ENCODE data around the gene LARGE1. TPM values are rescaled to one million over a fixed set of nuclear protein-coding genes. Genes with fewer than 3 reads are reported as not detected.

The LARGE1 gene
- total and polyA plus RNA-seq, 2 of the 8 experiments (the other 6 are each of a cell fraction or from before 2014, with no cell fraction given): 43.7 to 83.0 TPM

DNA sequence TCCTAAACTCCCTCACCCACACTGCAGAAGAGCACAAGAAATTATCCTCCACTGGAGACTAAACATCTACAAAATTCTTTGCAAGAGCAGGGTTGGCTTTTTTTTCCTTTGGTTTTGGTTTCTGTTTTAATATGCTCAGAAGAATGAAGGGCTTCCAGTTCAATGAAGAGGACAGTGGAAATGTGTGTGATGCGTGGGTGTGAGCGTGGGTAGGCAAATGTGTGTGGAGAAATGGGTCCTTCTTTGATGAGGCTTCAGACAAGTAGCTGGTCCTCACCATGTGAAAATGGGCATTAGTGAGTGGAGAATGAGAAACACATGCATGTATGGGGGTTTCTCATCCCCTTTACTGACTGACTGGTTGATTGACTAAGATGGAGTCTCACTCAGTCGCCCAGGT is 598.8 kb downstream of the LARGE1 start:
- H3K4me2 ChIP-seq (ENCODE audit: insufficient read depth in 1 of 2, low read depth in 2 of 2, low read length in 2 of 2): no peak overlapping the region
- no peak overlapping the region for H3K18ac ChIP-seq (ENCODE audit: extremely low read depth, low read length)
- DNase-seq (ENCODE audit: low read depth in 1 of 2, low spot score in 2 of 2): no peak
- no peak overlapping the region for H2BK120ac ChIP-seq (replicated peaks; ENCODE audit: low read depth, low read length)
- H2BK15ac ChIP-seq (ENCODE audit: low read length): no peak overlapping the region
- H3K9me3 ChIP-seq (ENCODE audit: insufficient read depth in 2 of 2, low read depth in 1 of 2, low read length in 1 of 2): no peaks in the 10 kb centered on the region
- H3K79me2 ChIP-seq (ENCODE audit: control insufficient read depth in 1 of 2, insufficient read depth in 2 of 2, low read length in 2 of 2): no peaks in the 10 kb centered on the region
- H4K20me1 ChIP-seq (replicated peaks in 1 of 2; ENCODE audit: control insufficient read depth in 1 of 2, insufficient read depth in 2 of 2, low read length in 2 of 2): peaks cover 2 to 3% of the 10 kb centered on the region in 2 experiments
- no peak for FAIRE-seq
- no peak overlapping the region for H3K14ac ChIP-seq (ENCODE audit: insufficient read length)
- H3K4me3 ChIP-seq (ENCODE audit: extremely low read depth in 1 of 4, insufficient read depth in 2 of 4, low read depth in 3 of 4, low read length in 4 of 4): no peak overlapping the region
- ChIA-PET POLR2A (ENCODE audit: partially characterized antibody) (no interaction called here), CTCF (ENCODE audit: partially characterized antibody) (interaction anchor here (0.7 to 1.0 kb wide), 2 partner anchors 19 to 98 kb away, joined by 3 read pairs; no protein-coding TSS in a partner anchor)
- H3K9ac ChIP-seq (replicated peaks in 1 of 4; ENCODE audit: extremely low read depth in 1 of 4, low read depth in 3 of 4, low read length in 3 of 4): no peak overlapping the region
- H3K36me3 ChIP-seq (ENCODE audit: control insufficient read depth in 2 of 4, insufficient read depth in 4 of 4, low read length in 3 of 4): no peaks in the 10 kb centered on the region; a peak in 1 of 8 replicates
- no peak overlapping the region for H2BK5ac ChIP-seq (ENCODE audit: low read depth, low read length)
- H4K8ac ChIP-seq (ENCODE audit: extremely low read depth, insufficient read depth, low read length): no peak overlapping the region
- no peak overlapping the region for H4K91ac ChIP-seq (replicated peaks; ENCODE audit: insufficient read length, low read length)
- no peaks in the 10 kb centered on the region for H3K4me1 ChIP-seq (replicated peaks in 1 of 4; ENCODE audit: control insufficient read depth in 3 of 4, insufficient read depth in 4 of 4, low read length in 3 of 4)
- H2AK5ac ChIP-seq (ENCODE audit: low read depth, low read length): no peak overlapping the region
- no peak overlapping the region for H2BK12ac ChIP-seq (ENCODE audit: low read depth, low read length)
- H2BK20ac ChIP-seq (ENCODE audit: low read length): no peak overlapping the region
- no peaks in the 10 kb centered on the region for H3K27me3 ChIP-seq (replicated peaks in 1 of 4; ENCODE audit: control insufficient read depth in 3 of 4, extremely low read depth in 1 of 4, insufficient read depth in 3 of 4, low read length in 3 of 4)
- no peak overlapping the region for H3K56ac ChIP-seq (replicated peaks; ENCODE audit: insufficient read length, low read depth, low read length)
- no peak overlapping the region for H3K4ac ChIP-seq (replicated peaks; ENCODE audit: insufficient read length, low read depth, low read length)
- no peaks in the 10 kb centered on the region for H3K79me1 ChIP-seq (ENCODE audit: low read depth, low read length)
- 84% methylated on average over 3 of the region's 3 CpGs; no CpG with 5 or more reads in 1 of the 2 experiments for whole genome bisulfite sequencing, 2 experiments (ENCODE audit: extremely low coverage in 1 of 2, insufficient coverage in 1 of 2, insufficient read length in 1 of 2, insufficient replicate concordance in 2 of 2, low coverage in 1 of 2, low lambda C conversion rate in 2 of 2, missing lambda C conversion rate in 1 of 2)
- H3K27ac ChIP-seq (ENCODE audit: low read depth, low read length): no peak overlapping the region
- H3K23me2 ChIP-seq (ENCODE audit: low read depth, low read length): no peaks in the 10 kb centered on the region
- no peak overlapping the region for H2AFZ ChIP-seq (ENCODE audit: low read length)
- no peak overlapping the region for H4K5ac ChIP-seq (ENCODE audit: insufficient read length, low read depth, low read length)
- no peak overlapping the region for H3K23ac ChIP-seq (ENCODE audit: insufficient read length)
- no peak for TF ChIP-seq EGR1 (IDR thresholded peaks at IDR 0.05; ENCODE audit: borderline replicate concordance, low read depth, low read length)
- TF ChIP-seq SUZ12 (IDR thresholded peaks at IDR 0.05; ENCODE audit: low read length): no peak
- TF ChIP-seq, protein P1, sequence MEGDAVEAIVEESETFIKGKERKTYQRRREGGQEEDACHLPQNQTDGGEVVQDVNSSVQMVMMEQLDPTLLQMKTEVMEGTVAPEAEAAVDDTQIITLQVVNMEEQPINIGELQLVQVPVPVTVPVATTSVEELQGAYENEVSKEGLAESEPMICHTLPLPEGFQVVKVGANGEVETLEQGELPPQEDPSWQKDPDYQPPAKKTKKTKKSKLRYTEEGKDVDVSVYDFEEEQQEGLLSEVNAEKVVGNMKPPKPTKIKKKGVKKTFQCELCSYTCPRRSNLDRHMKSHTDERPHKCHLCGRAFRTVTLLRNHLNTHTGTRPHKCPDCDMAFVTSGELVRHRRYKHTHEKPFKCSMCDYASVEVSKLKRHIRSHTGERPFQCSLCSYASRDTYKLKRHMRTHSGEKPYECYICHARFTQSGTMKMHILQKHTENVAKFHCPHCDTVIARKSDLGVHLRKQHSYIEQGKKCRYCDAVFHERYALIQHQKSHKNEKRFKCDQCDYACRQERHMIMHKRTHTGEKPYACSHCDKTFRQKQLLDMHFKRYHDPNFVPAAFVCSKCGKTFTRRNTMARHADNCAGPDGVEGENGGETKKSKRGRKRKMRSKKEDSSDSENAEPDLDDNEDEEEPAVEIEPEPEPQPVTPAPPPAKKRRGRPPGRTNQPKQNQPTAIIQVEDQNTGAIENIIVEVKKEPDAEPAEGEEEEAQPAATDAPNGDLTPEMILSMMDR (IDR thresholded peaks at IDR 0.05; ENCODE audit: control extremely low read depth in 1 of 3, insufficient read depth in 1 of 3, low read depth in 1 of 3, low read length in 3 of 3): no peak
- TF ChIP-seq EZH2 (IDR thresholded peaks at IDR 0.05; ENCODE audit: low read depth, low read length, severe bottlenecking): no peak
- TF ChIP-seq, protein P2, sequence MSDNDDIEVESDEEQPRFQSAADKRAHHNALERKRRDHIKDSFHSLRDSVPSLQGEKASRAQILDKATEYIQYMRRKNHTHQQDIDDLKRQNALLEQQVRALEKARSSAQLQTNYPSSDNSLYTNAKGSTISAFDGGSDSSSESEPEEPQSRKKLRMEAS (IDR thresholded peaks at IDR 0.05): no peak
- no peak for TF ChIP-seq PHF8 (conservative IDR thresholded peaks at IDR 0.05; ENCODE audit: low read depth, low read length)
- no peak for TF ChIP-seq KDM4A (IDR thresholded peaks at IDR 0.05; ENCODE audit: low read depth, low read length, severe bottlenecking)
- TF ChIP-seq ASH2L (IDR thresholded peaks at IDR 0.05; ENCODE audit: low read length): no peak
- no peak for TF ChIP-seq CHD1 (IDR thresholded peaks at IDR 0.05; ENCODE audit: low read depth, low read length)
- TF ChIP-seq BRCA1 (IDR thresholded peaks at IDR 0.05; ENCODE audit: low read depth, low read length): no peak
- no peak for TF ChIP-seq SAP30 (IDR thresholded peaks at IDR 0.05; ENCODE audit: insufficient read depth, insufficient replicate concordance, low read length)
